Duodenal mucosa (tissue), 2 donors: ENCODE data around the gene MPST.

Experiments used
- H3K27ac ChIP-seq: one replicate; pipeline ENCODE4 v1.7.0; 2013; ENCODE audit warnings: low read depth, low read length
- H3K27me3 ChIP-seq, 2 donors: one replicate each; pipeline ENCODE4 v1.7.0; 2013; ENCODE audit warnings: low read length in 2 of 2, control low read depth in 1 of 2; ENCODE audit not compliant: insufficient read depth in 2 of 2, control insufficient read depth in 1 of 2
- H3K36me3 ChIP-seq, 2 donors: one replicate each; pipeline ENCODE4 v1.7.0; 2013; ENCODE audit warnings: low read length in 2 of 2, control low read depth in 1 of 2; ENCODE audit not compliant: insufficient read depth in 2 of 2, control insufficient read depth in 1 of 2
- H3K4me1 ChIP-seq, 2 donors: one replicate each; pipeline ENCODE4 v1.7.0; 2013; ENCODE audit warnings: low read length in 2 of 2, control low read depth in 1 of 2; ENCODE audit not compliant: insufficient read depth in 2 of 2, control insufficient read depth in 1 of 2
- H3K4me3 ChIP-seq, 2 donors: one replicate each; pipeline ENCODE4 v1.7.0; 2013; ENCODE audit warnings: low read length in 2 of 2, low read depth in 1 of 2
- H3K9ac ChIP-seq, 2 donors: one replicate each; pipeline ENCODE4 v1.7.0; 2013; ENCODE audit warnings: low read length in 2 of 2, low read depth in 1 of 2
- H3K9me3 ChIP-seq, 2 donors: one replicate each; pipeline ENCODE4 v1.7.0; 2013; ENCODE audit warnings: low read length in 2 of 2, control low read depth in 1 of 2; ENCODE audit not compliant: control insufficient read depth in 1 of 2

Gene MPST

GRCh38 chr22:37074537-37074936, 55.0 kb downstream of the MPST start:
- Histone ChIP-seq H3K36me3 (no peaks in the 10 kb centered on the region), H3K4me3 (no peak overlapping the region), H3K27ac (no peak overlapping the region), H3K27me3 (peaks cover 0 to 24% of the 10 kb centered on the region in 2 donors), H3K4me1 (peaks cover 0 to 5% of the 10 kb centered on the region in 2 donors), H3K9me3 (no peaks in the 10 kb centered on the region), H3K9ac (no peak overlapping the region)

DNA sequence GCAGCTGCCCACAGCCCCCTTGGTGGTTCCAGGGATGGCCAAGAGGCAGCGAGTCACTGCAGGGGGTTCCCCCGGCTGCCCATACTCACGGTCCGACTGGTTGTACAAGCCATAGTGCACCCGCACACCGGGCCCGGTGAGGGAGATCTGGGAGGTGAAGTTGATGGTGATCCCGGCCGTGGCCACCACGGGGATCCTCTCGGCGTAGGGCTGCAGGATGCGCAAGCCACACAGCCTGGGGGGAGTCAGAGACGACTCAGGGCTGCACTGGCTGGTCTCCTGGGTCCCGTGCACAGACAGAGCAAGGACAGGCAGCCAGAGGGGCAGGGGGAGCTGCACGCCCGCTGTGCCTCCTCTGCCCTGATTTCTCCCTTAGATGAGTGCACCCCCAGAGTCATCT, 55.5 kb downstream of the MPST start:
- H3K27ac ChIP-seq = no peak overlapping the region
- peaks cover 0 to 20% of the 10 kb centered on the region in 2 donors for H3K27me3 ChIP-seq
- H3K36me3 ChIP-seq = no peaks in the 10 kb centered on the region
- no peak overlapping the region for H3K4me3 ChIP-seq
- no peaks in the 10 kb centered on the region for H3K9me3 ChIP-seq
- H3K9ac ChIP-seq = no peak overlapping the region
- peaks cover 0 to 9% of the 10 kb centered on the region in 2 donors for H3K4me1 ChIP-seq

GRCh38 chr22:37075822-37076433, 56.4 kb downstream of the MPST start:
- no peaks in the 10 kb centered on the region for H3K36me3 ChIP-seq
- peaks cover 0 to 16% of the 10 kb centered on the region in 2 donors for H3K27me3 ChIP-seq
- H3K4me3 ChIP-seq = no peak overlapping the region
- no peaks in the 10 kb centered on the region for H3K9me3 ChIP-seq
- H3K27ac ChIP-seq = no peak overlapping the region
- H3K4me1 ChIP-seq = peaks cover 0 to 11% of the 10 kb centered on the region in 2 donors
- H3K9ac ChIP-seq = no peak overlapping the region

DNA sequence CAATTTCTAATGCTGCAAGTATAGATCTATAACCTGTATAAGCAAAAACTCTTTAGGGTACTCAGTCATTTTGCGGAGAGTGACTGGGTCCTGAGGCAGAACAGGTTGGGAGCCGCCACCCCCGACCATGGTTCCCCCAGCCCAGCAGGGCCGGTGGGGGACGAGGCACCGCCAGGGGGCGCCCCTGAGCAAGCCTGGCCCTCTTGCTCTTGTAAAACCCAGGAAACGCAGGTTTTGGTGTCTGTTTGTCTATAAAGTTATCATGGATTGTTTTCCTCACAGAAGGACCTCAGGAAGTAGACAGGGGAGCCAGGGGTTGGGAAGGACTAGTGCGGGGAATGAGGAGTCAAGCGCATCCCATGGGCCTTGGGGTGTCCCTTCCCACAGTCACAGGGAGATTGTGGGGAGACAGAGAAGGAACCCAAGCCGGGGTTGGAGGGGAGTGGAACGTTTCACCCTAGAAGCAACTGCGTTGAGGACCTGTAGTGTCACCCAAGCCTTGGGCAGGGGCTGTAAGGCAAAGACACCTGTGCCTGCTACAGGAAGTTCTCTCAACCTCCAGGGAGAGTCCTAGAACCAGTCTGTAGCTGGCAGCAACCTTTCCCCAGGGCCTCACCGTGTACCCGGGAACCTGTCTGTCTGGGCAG, 58.4 kb downstream of the MPST start:
- H3K4me3 ChIP-seq = no peak overlapping the region
- H3K36me3 ChIP-seq = no peaks in the 10 kb centered on the region
- no peak overlapping the region for H3K9ac ChIP-seq
- H3K27ac ChIP-seq = no peak overlapping the region
- no peaks in the 10 kb centered on the region for H3K9me3 ChIP-seq
- H3K4me1 ChIP-seq = peaks cover 0 to 11% of the 10 kb centered on the region in 2 donors
- H3K27me3 ChIP-seq = peaks cover 0 to 16% of the 10 kb centered on the region in 2 donors

- no peaks in the 10 kb centered on the region for H3K36me3 ChIP-seq
- H3K9ac ChIP-seq = no peak overlapping the region
- peaks cover 0 to 16% of the 10 kb centered on the region in 2 donors for H3K27me3 ChIP-seq
- H3K4me3 ChIP-seq = no peak overlapping the region
- peaks cover 0 to 11% of the 10 kb centered on the region in 2 donors for H3K4me1 ChIP-seq
- H3K9me3 ChIP-seq = no peaks in the 10 kb centered on the region
- no peak overlapping the region for H3K27ac ChIP-seq
Measured at GRCh38 chr22:37079158-37079557, 59.6 kb downstream of the MPST start.
